PC-3 (cell line): ENCODE results near the gene SLC44A3. TPM values are rescaled to one million over a fixed set of nuclear protein-coding genes. Genes with fewer than 3 reads are reported as not detected.

Experiments used
- ATAC-seq: fragments of 200-7000 bp; cut with Tn5 transposase; 2 replicates; pipeline ENCODE4 v1.9.1; 2020; ENCODE audit warnings: mild to moderate bottlenecking, moderate library complexity
- BruUV-seq: library from RNA; stranded (reverse); fragments of 400-500 nt; replicated peaks from 2 replicates; lab custom pipeline; 2021; lab: Mats Ljungman, UMichigan
- CTCF ChIA-PET: fragments of 300-600 bp; sonication (Branson Sonifier 250); formaldehyde crosslinking; loops from one replicate; lab custom pipeline; 2022; ENCODE audit warnings: antibody characterized with exemption; lab: Charles Lee
- POLR2A ChIA-PET: fragments of 300-600 bp; sonication (Branson Sonifier 250); formaldehyde crosslinking; loops from one replicate; lab custom pipeline; 2022; ENCODE audit warnings: antibody characterized with exemption; ENCODE audit not compliant: unreplicated experiment; lab: Charles Lee
- DNase-seq: peaks from one replicate; pipeline ENCODE4 v3.0.0-alpha.2; 2015
- H2AFZ ChIP-seq: fragments of 300-600 bp; sonication (generic); 2 replicates; pipeline ENCODE4 v1.6.0; 2016; ENCODE audit warnings: antibody characterized with exemption, low read length
- H3F3A ChIP-seq: fragments of 300-600 bp; sonication (generic); one replicate; pipeline ENCODE4 v1.6.0; 2017; ENCODE audit warnings: antibody characterized with exemption, low read length, control low read depth, mild to moderate bottlenecking; ENCODE audit not compliant: unreplicated experiment
- H3K27ac ChIP-seq: fragments of 300-600 bp; sonication (generic); 2 replicates; pipeline ENCODE4 v1.5.1; 2016; ENCODE audit warnings: mild to moderate bottlenecking, low read length
- H3K27me3 ChIP-seq: fragments of 300-600 bp; sonication (generic); 2 replicates; pipeline ENCODE4 v1.6.1; 2016; ENCODE audit warnings: low read length, mixed read lengths
- H3K36me3 ChIP-seq: fragments of 300-600 bp; sonication (generic); 2 replicates; pipeline ENCODE4 v1.6.1; 2016; ENCODE audit warnings: low read depth, mixed run types, low read length, mixed read lengths
- H3K4me1 ChIP-seq: fragments of 300-600 bp; sonication (generic); 2 replicates; pipeline ENCODE4 v1.5.1; 2016; ENCODE audit warnings: low read length; ENCODE audit not compliant: insufficient read depth
- H3K4me2 ChIP-seq: fragments of 300-600 bp; sonication (generic); 2 replicates; pipeline ENCODE4 v1.6.0; 2016; ENCODE audit warnings: low read length
- H3K4me3 ChIP-seq: fragments of 300-600 bp; sonication (generic); 2 replicates; pipeline ENCODE4 v1.5.1; 2016; ENCODE audit warnings: mild to moderate bottlenecking, low read length, mixed read lengths
- H3K79me2 ChIP-seq: fragments of 300-600 bp; sonication (generic); 2 replicates; pipeline ENCODE4 v1.6.1; 2017; ENCODE audit warnings: low read length, mixed read lengths
- H3K9ac ChIP-seq: fragments of 300-600 bp; sonication (generic); 2 replicates; pipeline ENCODE4 v1.6.0; 2016; ENCODE audit warnings: mild to moderate bottlenecking, low read length
- H3K9me2 ChIP-seq: fragments of 300-600 bp; sonication (generic); replicated peaks from 2 replicates; pipeline ENCODE4 v1.6.1; 2016; ENCODE audit warnings: mixed run types, low read length, mixed read lengths
- H3K9me3 ChIP-seq: fragments of 300-600 bp; sonication (generic); 2 replicates; pipeline ENCODE4 v1.6.1; 2016; ENCODE audit warnings: low read length, mixed read lengths
- H4K20me1 ChIP-seq: fragments of 300-600 bp; sonication (generic); 2 replicates; pipeline ENCODE4 v1.6.1; 2016; ENCODE audit warnings: low read length, mixed read lengths
- EZH2 ChIP-seq: fragments of 300-600 bp; sonication (generic); IDR thresholded peaks from one replicate; pipeline ENCODE4 v1.6.1; 2017; ENCODE audit warnings: antibody characterized with exemption, mild to moderate bottlenecking, low read length; ENCODE audit not compliant: unreplicated experiment
- EZH2phosphoT487 ChIP-seq: fragments of 300-600 bp; sonication (generic); IDR thresholded peaks from 2 replicates; pipeline ENCODE4 v1.6.1; 2018; ENCODE audit warnings: mild to moderate bottlenecking, antibody characterized with exemption, low read length, borderline replicate concordance
- intact Hi-C: fragments of 100-400 bp; cut with micrococcal nuclease; formaldehyde crosslinking; loops from 2 replicates; pipeline ENCODE4 v1.9.0; 2023
- total RNA-seq: library from RNA; depleted of rRNA; stranded (reverse); fragments of >200 nt; gene quantifications from 2 replicates; pipeline ENCODE4 v1.2.3, GENCODE V29; 2014
- TF ChIP-seq, protein P1 (sequence below): fragments of 300-600 bp; sonication (generic); conservative IDR thresholded peaks from 2 replicates; pipeline ENCODE4 v1.5.1; 2017; ENCODE audit warnings: antibody characterized with exemption, low read depth, mild to moderate bottlenecking, low read length

Gene SLC44A3
- total RNA-seq, 1 experiment from 2014 or later, result 9.2 TPM

GRCh38 chr1:94873520-94874351, 53.6 kb downstream of the SLC44A3 start:
- intact Hi-C loops, result no loop called here
- Histone ChIP-seq H3K36me3 (no peaks in the 10 kb centered on the region), H3K9me3 (no peaks in the 10 kb centered on the region), H3K27me3 (no peaks in the 10 kb centered on the region), H3K4me2 (no peak overlapping the region), H4K20me1 (no peaks in the 10 kb centered on the region), H3K4me3 (no peak overlapping the region), H3K79me2 (no peaks in the 10 kb centered on the region), H3K9ac (no peak overlapping the region), H3K4me1 (peaks cover 12% of the 10 kb centered on the region), H3F3A (no peaks in the 10 kb centered on the region), H2AFZ (no peak overlapping the region), H3K9me2 (no peaks in the 10 kb centered on the region), H3K27ac (no peak overlapping the region)
- BruUV-seq, result no TSS peak
- DNase-seq, result no peak
- ChIA-PET POLR2A (no interaction called here), CTCF (no interaction called here)
- TF ChIP-seq EZH2, result no peak
- TF ChIP-seq EZH2phosphoT487, result no peak
- TF ChIP-seq, protein P1, sequence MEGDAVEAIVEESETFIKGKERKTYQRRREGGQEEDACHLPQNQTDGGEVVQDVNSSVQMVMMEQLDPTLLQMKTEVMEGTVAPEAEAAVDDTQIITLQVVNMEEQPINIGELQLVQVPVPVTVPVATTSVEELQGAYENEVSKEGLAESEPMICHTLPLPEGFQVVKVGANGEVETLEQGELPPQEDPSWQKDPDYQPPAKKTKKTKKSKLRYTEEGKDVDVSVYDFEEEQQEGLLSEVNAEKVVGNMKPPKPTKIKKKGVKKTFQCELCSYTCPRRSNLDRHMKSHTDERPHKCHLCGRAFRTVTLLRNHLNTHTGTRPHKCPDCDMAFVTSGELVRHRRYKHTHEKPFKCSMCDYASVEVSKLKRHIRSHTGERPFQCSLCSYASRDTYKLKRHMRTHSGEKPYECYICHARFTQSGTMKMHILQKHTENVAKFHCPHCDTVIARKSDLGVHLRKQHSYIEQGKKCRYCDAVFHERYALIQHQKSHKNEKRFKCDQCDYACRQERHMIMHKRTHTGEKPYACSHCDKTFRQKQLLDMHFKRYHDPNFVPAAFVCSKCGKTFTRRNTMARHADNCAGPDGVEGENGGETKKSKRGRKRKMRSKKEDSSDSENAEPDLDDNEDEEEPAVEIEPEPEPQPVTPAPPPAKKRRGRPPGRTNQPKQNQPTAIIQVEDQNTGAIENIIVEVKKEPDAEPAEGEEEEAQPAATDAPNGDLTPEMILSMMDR, result no peak
- no peak for ATAC-seq

DNA sequence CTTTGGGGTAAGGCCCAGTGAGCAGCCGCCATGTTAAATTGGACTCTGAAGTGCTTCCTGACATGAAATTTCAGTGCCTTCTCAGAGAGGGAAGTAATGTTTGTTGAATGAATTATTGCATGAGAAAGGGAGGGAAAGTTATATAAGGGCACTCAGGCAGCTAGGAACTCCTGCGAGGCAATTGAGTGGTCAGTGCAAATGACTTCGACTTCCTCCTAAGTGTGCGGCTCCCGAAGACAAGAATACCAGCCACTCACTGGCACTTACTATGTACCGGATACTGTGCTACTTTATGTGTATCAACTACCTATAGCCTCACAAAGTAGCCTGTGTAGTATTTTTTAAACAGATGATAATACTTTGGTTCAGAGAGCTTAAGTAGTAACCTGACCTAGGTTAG, 54.3 kb downstream of the SLC44A3 start:
- Histone ChIP-seq H4K20me1 (no peaks in the 10 kb centered on the region), H3K27ac (no peak overlapping the region), H3K4me1 (peaks cover 12% of the 10 kb centered on the region), H3K4me3 (no peak overlapping the region), H3K36me3 (no peaks in the 10 kb centered on the region), H3K9me3 (no peaks in the 10 kb centered on the region), H2AFZ (no peak overlapping the region), H3K27me3 (no peaks in the 10 kb centered on the region), H3K4me2 (no peak overlapping the region), H3K79me2 (no peaks in the 10 kb centered on the region), H3K9me2 (no peaks in the 10 kb centered on the region), H3F3A (no peaks in the 10 kb centered on the region), H3K9ac (no peak overlapping the region)
- BruUV-seq, result no TSS peak
- ATAC-seq (no peak), DNase-seq (no peak)
- CTCF ChIA-PET, result no interaction called here
- intact Hi-C loops, result no loop called here
- TF ChIP-seq EZH2phosphoT487 (no peak), EZH2 (no peak)
- TF ChIP-seq, protein P1, result no peak
- POLR2A ChIA-PET, result no interaction called here

DNA sequence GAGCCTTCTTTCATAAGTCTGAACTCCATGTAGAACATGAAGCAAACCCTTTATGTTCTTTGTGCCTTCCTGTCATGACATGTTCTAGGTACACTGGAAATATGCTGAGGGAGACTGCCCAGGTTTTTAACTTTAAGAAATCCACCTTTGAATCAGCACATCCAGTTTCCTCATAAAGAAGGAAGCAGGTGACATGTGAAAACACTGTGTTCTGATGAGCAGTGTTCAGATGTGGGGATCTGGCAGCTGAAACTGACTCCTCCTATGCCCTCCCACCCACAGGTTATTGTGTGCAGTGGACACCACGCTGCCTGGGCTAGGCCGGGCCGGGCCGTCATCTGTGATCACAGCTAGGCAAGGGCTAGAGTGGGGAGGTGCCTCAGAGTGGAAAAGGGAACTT, 55.6 kb downstream of the SLC44A3 start:
- Histone ChIP-seq H3F3A (no peaks in the 10 kb centered on the region), H3K9ac (no peak overlapping the region), H3K9me3 (no peaks in the 10 kb centered on the region), H3K79me2 (no peaks in the 10 kb centered on the region), H4K20me1 (no peaks in the 10 kb centered on the region), H3K36me3 (no peaks in the 10 kb centered on the region), H3K27me3 (no peaks in the 10 kb centered on the region), H3K27ac (peak overlapping the region; percentile 13; the same call in 1 of the 2 replicates), H3K4me1 (peaks cover 12% of the 10 kb centered on the region), H2AFZ (no peak overlapping the region), H3K4me2 (0 out of 2 replicates have a peak overlapping the region, but pooled peaks have one; percentile 28), H3K9me2 (no peaks in the 10 kb centered on the region), H3K4me3 (no peak overlapping the region)
- intact Hi-C loops, result no loop called here
- ATAC-seq (no peak), DNase-seq (no peak)
- TF ChIP-seq, protein P1, result no peak
- ChIA-PET POLR2A (no interaction called here), CTCF (interaction anchor here (0.6 kb wide), 1 partner anchor 22 kb away, joined by 4 read pairs; no protein-coding TSS in a partner anchor)
- BruUV-seq, result no TSS peak
